Measurements from ENCODE around the gene B4GALT5.

Gene B4GALT5

DNA sequence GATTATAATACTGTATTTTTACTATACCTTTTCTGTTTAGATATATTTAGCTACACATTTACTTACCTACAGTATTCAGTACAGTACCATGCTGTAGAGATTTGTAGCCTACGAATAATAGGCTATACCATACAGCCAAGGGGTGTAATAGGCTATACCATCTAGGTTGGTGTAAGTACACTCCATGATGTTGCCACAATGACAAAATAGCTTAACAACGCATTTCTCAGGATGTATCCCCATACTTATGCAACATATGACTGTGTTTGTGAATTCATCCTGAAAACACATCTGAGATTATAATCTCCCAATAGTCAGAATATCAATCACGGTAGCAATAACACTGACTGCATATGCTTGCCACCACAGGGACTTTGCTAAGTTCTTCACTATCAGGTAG is 20.7 kb downstream of the B4GALT5 start:
- Histone ChIP-seq H3K36me3 (replicated peaks; ENCODE audit: low read depth, low read length) (peaks cover 13% of the 10 kb centered on the region), H3K27me3 (ENCODE audit: low read depth, low read length) (no peaks in the 10 kb centered on the region), H2AFZ (ENCODE audit: low read depth, low read length) (no peak overlapping the region), H4K20me1 (ENCODE audit: insufficient read depth, low read length) (peaks cover 95% of the 10 kb centered on the region), H3K9ac (ENCODE audit: low read length) (no peak overlapping the region), H3K27ac (ENCODE audit: low read length) (no peak overlapping the region), H3K9me3 (ENCODE audit: insufficient read depth, low read length) (no peaks in the 10 kb centered on the region), H3K4me3 (ENCODE audit: low read length) (no peak overlapping the region), H3K4me1 (ENCODE audit: low read length) (peaks cover 91% of the 10 kb centered on the region), H3K4me2 (ENCODE audit: low read length) (no peak overlapping the region), H3K79me2 (ENCODE audit: low read length) (peaks cover 100% of the 10 kb centered on the region)
- TF ChIP-seq, protein P1, sequence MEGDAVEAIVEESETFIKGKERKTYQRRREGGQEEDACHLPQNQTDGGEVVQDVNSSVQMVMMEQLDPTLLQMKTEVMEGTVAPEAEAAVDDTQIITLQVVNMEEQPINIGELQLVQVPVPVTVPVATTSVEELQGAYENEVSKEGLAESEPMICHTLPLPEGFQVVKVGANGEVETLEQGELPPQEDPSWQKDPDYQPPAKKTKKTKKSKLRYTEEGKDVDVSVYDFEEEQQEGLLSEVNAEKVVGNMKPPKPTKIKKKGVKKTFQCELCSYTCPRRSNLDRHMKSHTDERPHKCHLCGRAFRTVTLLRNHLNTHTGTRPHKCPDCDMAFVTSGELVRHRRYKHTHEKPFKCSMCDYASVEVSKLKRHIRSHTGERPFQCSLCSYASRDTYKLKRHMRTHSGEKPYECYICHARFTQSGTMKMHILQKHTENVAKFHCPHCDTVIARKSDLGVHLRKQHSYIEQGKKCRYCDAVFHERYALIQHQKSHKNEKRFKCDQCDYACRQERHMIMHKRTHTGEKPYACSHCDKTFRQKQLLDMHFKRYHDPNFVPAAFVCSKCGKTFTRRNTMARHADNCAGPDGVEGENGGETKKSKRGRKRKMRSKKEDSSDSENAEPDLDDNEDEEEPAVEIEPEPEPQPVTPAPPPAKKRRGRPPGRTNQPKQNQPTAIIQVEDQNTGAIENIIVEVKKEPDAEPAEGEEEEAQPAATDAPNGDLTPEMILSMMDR (IDR thresholded peaks at IDR 0.05; ENCODE audit: low read depth, low read length) = no peak
- no peak for TF ChIP-seq EZH2phosphoT487 (IDR thresholded peaks at IDR 0.05; ENCODE audit: low read depth)

DNA sequence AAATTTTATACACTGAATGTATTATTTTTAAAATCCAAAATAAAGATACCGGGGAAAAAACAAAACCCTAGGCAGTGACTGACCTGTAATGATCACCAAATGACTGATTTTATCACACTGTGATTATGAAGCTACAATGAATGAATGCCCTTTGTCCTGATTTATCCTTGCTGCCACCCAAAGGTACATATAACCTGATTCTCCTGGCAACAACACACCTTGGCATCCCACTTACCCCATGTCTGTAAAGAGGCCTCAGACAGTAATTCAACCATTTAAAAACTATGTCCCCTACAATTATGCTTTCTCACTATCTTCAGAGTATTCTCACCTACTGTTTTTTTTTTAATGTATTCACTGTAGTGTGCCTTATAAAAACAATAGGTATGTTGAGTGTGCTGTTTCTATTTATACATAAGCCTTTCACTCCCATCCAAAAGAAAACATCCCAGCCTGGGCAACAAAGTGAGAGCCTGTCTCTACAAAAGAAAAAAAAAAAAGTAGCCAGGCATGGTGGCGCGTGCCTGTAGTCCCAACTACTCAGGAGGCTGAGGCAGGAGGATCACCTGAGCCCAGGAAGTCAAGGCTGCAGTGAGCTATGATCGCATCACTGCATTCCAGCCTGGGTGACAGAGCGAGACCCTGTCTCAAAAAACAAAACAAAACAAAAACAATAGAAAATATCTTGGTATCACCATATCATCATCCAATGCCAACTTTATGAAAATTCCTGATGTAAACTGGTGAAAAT is 21.7 kb downstream of the B4GALT5 start:
- H3K79me2 ChIP-seq (ENCODE audit: low read length) = peaks cover 100% of the 10 kb centered on the region
- peak overlapping the region; percentile 50 for H3K4me2 ChIP-seq (ENCODE audit: low read length)
- peaks cover 98% of the 10 kb centered on the region for H4K20me1 ChIP-seq (ENCODE audit: insufficient read depth, low read length)
- H3K36me3 ChIP-seq (replicated peaks; ENCODE audit: low read depth, low read length) = peaks cover 13% of the 10 kb centered on the region
- H3K27ac ChIP-seq (ENCODE audit: low read length) = no peak overlapping the region
- peaks cover 88% of the 10 kb centered on the region for H3K4me1 ChIP-seq (ENCODE audit: low read length)
- no peak overlapping the region for H2AFZ ChIP-seq (ENCODE audit: low read depth, low read length)
- H3K9ac ChIP-seq (ENCODE audit: low read length) = 0 out of 2 replicates have a peak overlapping the region, but pooled peaks have one; percentile 11
- no peaks in the 10 kb centered on the region for H3K27me3 ChIP-seq (ENCODE audit: low read depth, low read length)
- no peak for TF ChIP-seq EZH2phosphoT487 (IDR thresholded peaks at IDR 0.05; ENCODE audit: low read depth)
- TF ChIP-seq, protein P1 (IDR thresholded peaks at IDR 0.05; ENCODE audit: low read depth, low read length) = no peak
- H3K4me3 ChIP-seq (ENCODE audit: low read length) = peak overlapping the region; percentile 31; the same call in 1 of the 2 replicates
- no peaks in the 10 kb centered on the region for H3K9me3 ChIP-seq (ENCODE audit: insufficient read depth, low read length)

DNA sequence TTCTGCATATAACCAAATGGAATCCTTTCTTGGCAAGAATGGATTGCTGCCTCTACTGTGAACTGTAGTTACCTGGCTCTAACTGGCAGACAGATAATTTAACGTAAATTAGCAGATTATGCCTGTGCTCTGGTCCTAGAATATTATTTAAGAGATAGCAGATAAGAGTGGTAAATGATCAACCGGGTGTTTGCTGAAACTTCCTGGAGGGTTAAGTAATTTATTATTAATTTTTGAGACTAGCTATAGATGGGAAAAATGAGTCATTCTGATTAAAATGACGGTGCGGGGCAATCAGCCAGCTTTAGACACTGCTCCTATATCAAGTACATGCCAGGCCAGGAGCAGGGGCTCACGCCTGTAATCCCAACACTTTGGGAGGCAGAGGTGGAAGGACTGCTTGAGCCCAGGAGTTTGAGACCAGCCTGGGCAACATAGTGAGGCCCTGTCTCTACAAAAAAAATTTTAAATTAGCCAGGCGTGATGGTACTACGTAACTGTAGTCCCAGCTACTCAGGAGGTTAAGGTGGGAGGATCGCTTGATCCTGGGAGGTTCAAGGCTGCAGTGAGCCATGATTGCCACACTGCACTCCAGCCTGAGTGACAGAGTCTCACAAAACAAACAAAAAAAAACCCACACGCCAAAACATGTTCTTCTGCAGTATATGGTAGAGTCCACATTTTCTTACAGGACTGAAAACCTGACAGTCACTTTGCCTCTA is 22.6 kb downstream of the B4GALT5 start:
- Histone ChIP-seq H2AFZ (ENCODE audit: low read depth, low read length) (no peak overlapping the region), H3K36me3 (replicated peaks; ENCODE audit: low read depth, low read length) (peaks cover 8% of the 10 kb centered on the region), H3K9ac (ENCODE audit: low read length) (peak overlapping the region; percentile 11; the same call in 1 of the 2 replicates), H4K20me1 (ENCODE audit: insufficient read depth, low read length) (peaks cover 98% of the 10 kb centered on the region), H3K9me3 (ENCODE audit: insufficient read depth, low read length) (no peaks in the 10 kb centered on the region), H3K27me3 (ENCODE audit: low read depth, low read length) (no peaks in the 10 kb centered on the region), H3K4me1 (ENCODE audit: low read length) (peaks cover 88% of the 10 kb centered on the region), H3K4me2 (ENCODE audit: low read length) (peak overlapping the region; percentile 50), H3K27ac (ENCODE audit: low read length) (no peak overlapping the region), H3K79me2 (ENCODE audit: low read length) (peaks cover 100% of the 10 kb centered on the region), H3K4me3 (ENCODE audit: low read length) (peak overlapping the region; percentile 31)
- no peak for TF ChIP-seq EZH2phosphoT487 (IDR thresholded peaks at IDR 0.05; ENCODE audit: low read depth)
- TF ChIP-seq, protein P1 (IDR thresholded peaks at IDR 0.05; ENCODE audit: low read depth, low read length) = no peak

Data from OCI-LY3 (cell line).